B cell (primary cell): Measurements from ENCODE around the gene SNRPF. TPM values are rescaled to one million over a fixed set of nuclear protein-coding genes. Genes with fewer than 3 reads are reported as not detected.

Experiments used
- ATAC-seq: fragments of 200-7000 bp; cut with Tn5 transposase; one replicate; pipeline ENCODE4 v1.10.0; 2021; ENCODE audit warnings: low read depth, mild to moderate bottlenecking, moderate number of reproducible peaks, moderate library complexity
- CTCF ChIA-PET: fragments of 350-600 bp; sonication (Branson Sonifier 250); formaldehyde crosslinking; loops from one replicate; lab custom pipeline; 2021; ENCODE audit warnings: antibody characterized with exemption, inconsistent platforms; lab: Charles Lee
- POLR2A ChIA-PET: fragments of 350-600 bp; sonication (Branson Sonifier 250); formaldehyde crosslinking; loops from one replicate; lab custom pipeline; 2021; ENCODE audit warnings: antibody characterized with exemption; lab: Charles Lee
- DNase-seq: peaks from one replicate; pipeline ENCODE4 v3.0.0; 2013
- H2AFZ ChIP-seq: 2 replicates; pipeline ENCODE4 v1.6.1; 2012; ENCODE audit warnings: mild to moderate bottlenecking, low read depth, low read length; ENCODE audit not compliant: insufficient read depth, poor library complexity, severe bottlenecking
- H3K27ac ChIP-seq, 2 donors: 1 replicate in 1 of 2; 2 replicates in 1 of 2; pipeline ENCODE4 v1.5.1; 2012 to 2013; ENCODE audit warnings: low read length in 2 of 2, mild to moderate bottlenecking in 2 of 2, moderate library complexity in 1 of 2
- H3K27me3 ChIP-seq, 4 experiments: fragments of 200-600 bp in 1 of 4; sonication (generic) in 1 of 4; replicated peaks in 1 of 4; 1 replicate in 2 of 4; 2 replicates in 2 of 4; pipeline versions ENCODE4 v1.6.1 to v1.7.0; 2013 to 2016; ENCODE audit warnings: low read length in 3 of 4, mild to moderate bottlenecking in 2 of 4, mixed read lengths in 1 of 4, moderate library complexity in 1 of 4; ENCODE audit not compliant: insufficient read depth in 4 of 4, control insufficient read depth in 3 of 4; ENCODE audit errors: control extremely low read depth in 1 of 4
- H3K36me3 ChIP-seq, 2 experiments: replicated peaks in 1 of 2; 1 replicate in 1 of 2; 2 replicates in 1 of 2; pipeline versions ENCODE4 v1.6.1 to v1.7.1; 2013; ENCODE audit warnings: low read length in 1 of 2; ENCODE audit not compliant: insufficient read depth in 2 of 2, control insufficient read depth in 1 of 2; ENCODE audit errors: control extremely low read depth in 1 of 2, extremely low read depth in 1 of 2
- H3K4me1 ChIP-seq, 2 donors: fragments of 200-600 bp in 1 of 2; sonication (generic) in 1 of 2; 1 replicate in 1 of 2; 2 replicates in 1 of 2; pipeline versions ENCODE4 v1.5.1 to v1.6.1; 2013 to 2017; ENCODE audit warnings: low read length in 2 of 2; ENCODE audit not compliant: control insufficient read depth in 2 of 2, insufficient read depth in 2 of 2
- H3K4me2 ChIP-seq: replicated peaks from 2 replicates; pipeline ENCODE3; 2012; ENCODE audit warnings: mild to moderate bottlenecking, low read depth, low read length; ENCODE audit not compliant: poor library complexity, severe bottlenecking
- H3K4me3 ChIP-seq, 5 experiments: fragments of 200-600 bp in 1 of 5; sonication (generic) in 1 of 5; 1 replicate in 3 of 5; 2 replicates in 2 of 5; pipeline versions ENCODE4 v1.5.1 to v1.7.0; 2011 to 2016; ENCODE audit warnings: low read length in 4 of 5, mild to moderate bottlenecking in 4 of 5, low read depth in 2 of 5, control low read depth in 1 of 5, moderate library complexity in 1 of 5; ENCODE audit not compliant: insufficient read depth in 1 of 5; ENCODE audit errors: control extremely low read depth in 1 of 5, extremely low read depth in 1 of 5
- H3K79me2 ChIP-seq: fragments of 200-600 bp; sonication (generic); one replicate; pipeline ENCODE4 v1.6.0; 2016; ENCODE audit warnings: low read length; ENCODE audit not compliant: control insufficient read depth, insufficient read depth
- H3K9ac ChIP-seq: fragments of 200-600 bp; sonication (generic); 2 replicates; pipeline ENCODE4 v1.6.1; 2017; ENCODE audit warnings: mild to moderate bottlenecking, low read length, moderate library complexity
- H3K9me3 ChIP-seq, 3 donors: one replicate each; pipeline versions ENCODE4 v1.6.1 to v1.7.1; 2013; ENCODE audit warnings: low read length in 2 of 3; ENCODE audit not compliant: control insufficient read depth in 2 of 3, insufficient read depth in 1 of 3; ENCODE audit errors: control extremely low read depth in 1 of 3
- H4K20me1 ChIP-seq: 2 replicates; pipeline ENCODE4 v1.6.0; 2012; ENCODE audit warnings: mild to moderate bottlenecking, low read length; ENCODE audit not compliant: insufficient read depth, control insufficient read depth, poor library complexity, severe bottlenecking
- H3K27ac Mint-ChIP-seq: one replicate; pipeline ENCODE4 v1.8.0; 2021; ENCODE audit warnings: mixed read lengths
- H3K27me3 Mint-ChIP-seq: one replicate; pipeline ENCODE4 v1.8.0; 2021; ENCODE audit warnings: mixed read lengths
- H3K4me1 Mint-ChIP-seq: one replicate; pipeline ENCODE4 v1.8.0; 2021; ENCODE audit warnings: mixed read lengths
- H3K4me3 Mint-ChIP-seq: one replicate; pipeline ENCODE4 v1.8.0; 2021; ENCODE audit warnings: mixed read lengths
- H3K9me3 Mint-ChIP-seq: one replicate; pipeline ENCODE4 v1.8.0; 2022; ENCODE audit warnings: mixed read lengths; ENCODE audit not compliant: insufficient read depth
- EZH2 ChIP-seq: IDR thresholded peaks from 2 replicates; pipeline ENCODE4 v1.6.1; 2012; ENCODE audit warnings: borderline replicate concordance, low read depth, mild to moderate bottlenecking, moderate library complexity, low read length; ENCODE audit not compliant: insufficient read depth, poor library complexity, severe bottlenecking
- WGBS: methylation state at CpG from one replicate; pipeline ENCODE4 v1.1.5; 2013; ENCODE audit warnings: missing lambda C conversion rate; ENCODE audit not compliant: insufficient coverage; 5-methylcytosine and 5-hydroxymethylcytosine counted together
- intact Hi-C: fragments of 100-400 bp; cut with micrococcal nuclease; formaldehyde crosslinking; loops from one replicate; pipeline ENCODE4 v1.10.0; 2022
- polyA plus RNA-seq: library from polyadenylated mRNA; depleted of rRNA; stranded (reverse); fragments of >200 nt; gene quantifications from 2 replicates; pipeline ENCODE4 v1.2.3, GENCODE V29; 2012
- total RNA-seq, 2 donors: library from RNA; stranded (reverse); fragments of 120-200 nt in 1 of 2; gene quantifications; 1 replicate in 1 of 2; 2 replicates in 1 of 2; pipeline versions ENCODE4 v1.2.3 to v1.2.4, GENCODE V29; 2013 to 2022
- TF ChIP-seq, protein P1 (sequence below): fragments of 200-600 bp; IDR thresholded peaks from one replicate; pipeline ENCODE4 v1.8.0; 2022; ENCODE audit warnings: antibody characterized with exemption, mild to moderate bottlenecking

SNRPF gene
- total and polyA plus RNA-seq, 2 donors (not counting 1 experiment from before 2014, with no cell fraction given) = 10.5 to 23.8 TPM

DNA sequence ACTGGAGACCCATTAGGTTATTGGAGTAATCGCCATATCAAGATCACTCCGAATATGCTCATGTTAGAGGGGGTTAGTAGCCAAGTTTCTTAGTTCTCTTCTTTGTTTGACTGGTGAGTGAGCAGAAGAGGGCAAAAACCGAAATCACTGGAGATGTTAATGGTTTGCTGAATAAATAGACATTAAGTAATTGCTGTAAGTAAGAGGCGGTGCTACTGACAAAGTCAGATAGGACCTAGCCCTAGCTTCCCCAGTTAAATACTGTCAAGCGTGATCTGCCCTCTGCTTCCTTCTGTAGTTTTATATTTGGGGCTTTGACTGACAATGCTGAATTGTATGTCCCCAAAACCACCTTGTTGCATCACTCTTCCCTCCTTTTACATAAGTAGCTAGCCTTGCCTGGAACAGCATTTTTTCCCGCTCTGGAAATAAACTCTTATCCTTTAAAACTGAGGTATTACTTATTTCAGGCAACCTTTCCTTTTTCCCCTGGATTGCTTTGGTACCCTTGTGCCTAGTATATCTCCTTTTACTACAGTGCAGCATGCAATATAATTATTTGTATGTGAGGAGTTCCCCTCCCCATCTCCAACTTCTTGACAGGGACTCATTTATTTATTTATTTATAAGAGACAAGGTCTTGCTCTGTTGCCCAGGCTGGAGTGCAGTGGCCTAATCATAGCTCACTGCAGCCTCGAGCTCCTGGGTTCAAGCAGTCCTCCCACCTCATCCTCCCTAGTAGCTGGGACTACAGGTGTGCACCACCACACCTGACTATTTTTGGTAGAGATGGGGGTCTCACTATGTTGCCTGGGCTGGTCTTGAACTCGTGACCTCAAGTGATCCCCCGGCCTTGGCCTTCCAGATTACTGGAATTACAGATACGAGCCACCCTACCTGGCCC is 1.4 kb downstream of the SNRPF start:
- peak overlapping the region; percentile 96 for H3K9ac ChIP-seq
- H3K9me3 ChIP-seq = no peaks in the 10 kb centered on the region
- WGBS = 80% methylated on average over 5 of the region's 10 CpGs
- DNase-seq (peak; percentile 12), ATAC-seq (no peak)
- H3K27me3 ChIP-seq = peaks cover 0 to 4% (median 0%) of the 10 kb centered on the region in 4 experiments
- H3K9me3 Mint-ChIP-seq = no peaks in the 10 kb centered on the region
- peak overlapping the region in 4 of 5 experiments; percentile 76 to 89 (median 80) for H3K4me3 ChIP-seq
- peaks cover 49% of the 10 kb centered on the region for H3K79me2 ChIP-seq
- H3K4me1 ChIP-seq = peaks cover 24 to 28% of the 10 kb centered on the region in 2 donors
- CTCF ChIA-PET = interaction anchor here (0.8 kb wide), 1 partner anchor 138 kb away, joined by 3 read pairs; no protein-coding TSS in a partner anchor
- no peak overlapping the region for H3K27ac Mint-ChIP-seq
- peaks cover 15% of the 10 kb centered on the region for H3K4me1 Mint-ChIP-seq
- no peak overlapping the region for H3K27ac ChIP-seq
- H2AFZ ChIP-seq = peak overlapping the region; percentile 91
- POLR2A ChIA-PET = no interaction called here
- peaks cover 4% of the 10 kb centered on the region for H3K27me3 Mint-ChIP-seq
- TF ChIP-seq, protein P1, sequence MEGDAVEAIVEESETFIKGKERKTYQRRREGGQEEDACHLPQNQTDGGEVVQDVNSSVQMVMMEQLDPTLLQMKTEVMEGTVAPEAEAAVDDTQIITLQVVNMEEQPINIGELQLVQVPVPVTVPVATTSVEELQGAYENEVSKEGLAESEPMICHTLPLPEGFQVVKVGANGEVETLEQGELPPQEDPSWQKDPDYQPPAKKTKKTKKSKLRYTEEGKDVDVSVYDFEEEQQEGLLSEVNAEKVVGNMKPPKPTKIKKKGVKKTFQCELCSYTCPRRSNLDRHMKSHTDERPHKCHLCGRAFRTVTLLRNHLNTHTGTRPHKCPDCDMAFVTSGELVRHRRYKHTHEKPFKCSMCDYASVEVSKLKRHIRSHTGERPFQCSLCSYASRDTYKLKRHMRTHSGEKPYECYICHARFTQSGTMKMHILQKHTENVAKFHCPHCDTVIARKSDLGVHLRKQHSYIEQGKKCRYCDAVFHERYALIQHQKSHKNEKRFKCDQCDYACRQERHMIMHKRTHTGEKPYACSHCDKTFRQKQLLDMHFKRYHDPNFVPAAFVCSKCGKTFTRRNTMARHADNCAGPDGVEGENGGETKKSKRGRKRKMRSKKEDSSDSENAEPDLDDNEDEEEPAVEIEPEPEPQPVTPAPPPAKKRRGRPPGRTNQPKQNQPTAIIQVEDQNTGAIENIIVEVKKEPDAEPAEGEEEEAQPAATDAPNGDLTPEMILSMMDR = no peak
- TF ChIP-seq EZH2 = no peak
- H3K4me3 Mint-ChIP-seq = no peak overlapping the region
- peaks cover 2 to 39% of the 10 kb centered on the region in 2 experiments for H3K36me3 ChIP-seq
- H3K4me2 ChIP-seq = peak overlapping the region; percentile 88
- intact Hi-C loops = loop anchor here (2.0 to 10.0 kb wide), 7 partner anchors 83 to 643 kb away; partner anchors contain the start of genes AMDHD1, CCDC38, CDK17 and CFAP54
- H4K20me1 ChIP-seq = no peaks in the 10 kb centered on the region

DNA sequence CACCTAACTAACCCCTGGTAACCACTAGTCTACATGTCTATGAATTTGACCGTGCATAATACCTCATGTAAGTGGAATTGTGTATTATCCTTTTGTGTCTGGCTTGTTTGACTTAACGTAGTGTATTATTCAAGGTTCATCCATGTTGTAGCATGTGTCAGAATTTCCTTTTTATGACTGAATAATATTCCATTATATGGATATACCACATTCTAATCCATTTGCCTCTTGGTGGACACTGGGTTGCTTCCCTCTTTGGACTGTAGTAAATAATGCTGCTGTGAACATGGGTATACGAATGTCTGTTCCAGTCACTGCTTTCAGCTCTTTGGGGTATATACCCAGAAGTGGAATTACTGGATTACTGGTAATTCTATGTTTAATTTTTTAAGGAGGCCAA is 3.3 kb downstream of the SNRPF start:
- H3K9me3 Mint-ChIP-seq = no peaks in the 10 kb centered on the region
- H3K27ac Mint-ChIP-seq = no peak overlapping the region
- Histone ChIP-seq H3K27ac (no peak overlapping the region), H3K27me3 (no peaks in the 10 kb centered on the region), H3K4me1 (peaks cover 24 to 28% of the 10 kb centered on the region in 2 donors), H3K79me2 (peaks cover 49% of the 10 kb centered on the region), H3K9me3 (no peaks in the 10 kb centered on the region), H3K4me3 (no peak overlapping the region), H2AFZ (no peak overlapping the region), H3K36me3 (peaks cover 2 to 47% of the 10 kb centered on the region in 2 experiments), H4K20me1 (no peaks in the 10 kb centered on the region), H3K9ac (no peak overlapping the region), H3K4me2 (no peak overlapping the region)
- intact Hi-C loops = loop anchor here (10.0 kb wide), 1 partner anchor 543 kb away; the partner anchor contains the start of gene CDK17
- H3K27me3 Mint-ChIP-seq = peaks cover 4% of the 10 kb centered on the region
- ChIA-PET POLR2A (no interaction called here), CTCF (no interaction called here)
- no CpG with 5 or more reads among the region's 3 CpGs for WGBS
- ATAC-seq = no peak
- no peak for TF ChIP-seq EZH2
- TF ChIP-seq, protein P1 = no peak
- no peak for DNase-seq
- peaks cover 15% of the 10 kb centered on the region for H3K4me1 Mint-ChIP-seq
- H3K4me3 Mint-ChIP-seq = no peak overlapping the region
